22Rv1 (cell line): ENCODE data around the gene ZNF761.
"Not testable (repeated sequence)": the region's sequence is repeated elsewhere in the genome, so short reads cannot be mapped to it uniquely, and the experiment has no call there.

Source experiments
- CTCF ChIP-seq: fragments of 450-650 bp; IDR thresholded peaks from 2 replicates; pipeline ENCODE4 v1.5.1; 2017; ENCODE audit warnings: mild to moderate bottlenecking
- ZFX ChIP-seq: fragments of 450-650 bp; IDR thresholded peaks from 2 replicates; pipeline ENCODE4 v1.6.1; 2017; ENCODE audit warnings: antibody characterized with exemption, borderline replicate concordance

GRCh38 chr19:53474832-53475231 is 43.0 kb downstream of the ZNF761 start:
- not testable (repeated sequence) for TF ChIP-seq CTCF, ZFX
